Measurements from ENCODE around the gene DENND1A. TPM values are rescaled to one million over a fixed set of nuclear protein-coding genes. Genes with fewer than 3 reads are reported as not detected.

Gene DENND1A
- total and polyA plus RNA-seq, 2 experiments from 2014 or later, result 13.1 to 28.7 TPM

DNA sequence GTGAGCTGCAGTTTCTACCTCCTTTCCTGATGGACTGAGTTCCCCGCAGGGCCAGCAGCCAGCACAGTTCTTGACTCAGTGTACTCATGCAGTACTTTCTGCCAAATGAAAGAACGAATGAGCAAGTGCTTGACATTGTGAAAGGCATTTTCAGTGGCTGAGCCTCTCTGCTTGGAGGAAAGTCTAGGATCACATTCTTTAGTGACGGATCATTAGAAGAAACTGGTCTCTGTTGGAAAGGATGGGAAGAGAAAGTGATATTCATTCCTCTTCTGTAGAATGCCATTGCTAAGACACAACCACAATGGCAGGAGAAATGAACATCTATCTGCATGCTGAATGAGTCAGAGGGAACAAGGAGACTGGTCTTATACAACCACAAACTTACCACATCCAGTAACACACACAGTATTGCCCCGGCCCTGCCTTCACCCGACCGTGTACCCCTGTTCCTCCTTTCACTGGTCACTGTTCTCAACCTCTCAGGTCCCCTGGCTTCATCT, 367.0 kb downstream of the DENND1A start (continued):
- TF ChIP-seq, protein P1, sequence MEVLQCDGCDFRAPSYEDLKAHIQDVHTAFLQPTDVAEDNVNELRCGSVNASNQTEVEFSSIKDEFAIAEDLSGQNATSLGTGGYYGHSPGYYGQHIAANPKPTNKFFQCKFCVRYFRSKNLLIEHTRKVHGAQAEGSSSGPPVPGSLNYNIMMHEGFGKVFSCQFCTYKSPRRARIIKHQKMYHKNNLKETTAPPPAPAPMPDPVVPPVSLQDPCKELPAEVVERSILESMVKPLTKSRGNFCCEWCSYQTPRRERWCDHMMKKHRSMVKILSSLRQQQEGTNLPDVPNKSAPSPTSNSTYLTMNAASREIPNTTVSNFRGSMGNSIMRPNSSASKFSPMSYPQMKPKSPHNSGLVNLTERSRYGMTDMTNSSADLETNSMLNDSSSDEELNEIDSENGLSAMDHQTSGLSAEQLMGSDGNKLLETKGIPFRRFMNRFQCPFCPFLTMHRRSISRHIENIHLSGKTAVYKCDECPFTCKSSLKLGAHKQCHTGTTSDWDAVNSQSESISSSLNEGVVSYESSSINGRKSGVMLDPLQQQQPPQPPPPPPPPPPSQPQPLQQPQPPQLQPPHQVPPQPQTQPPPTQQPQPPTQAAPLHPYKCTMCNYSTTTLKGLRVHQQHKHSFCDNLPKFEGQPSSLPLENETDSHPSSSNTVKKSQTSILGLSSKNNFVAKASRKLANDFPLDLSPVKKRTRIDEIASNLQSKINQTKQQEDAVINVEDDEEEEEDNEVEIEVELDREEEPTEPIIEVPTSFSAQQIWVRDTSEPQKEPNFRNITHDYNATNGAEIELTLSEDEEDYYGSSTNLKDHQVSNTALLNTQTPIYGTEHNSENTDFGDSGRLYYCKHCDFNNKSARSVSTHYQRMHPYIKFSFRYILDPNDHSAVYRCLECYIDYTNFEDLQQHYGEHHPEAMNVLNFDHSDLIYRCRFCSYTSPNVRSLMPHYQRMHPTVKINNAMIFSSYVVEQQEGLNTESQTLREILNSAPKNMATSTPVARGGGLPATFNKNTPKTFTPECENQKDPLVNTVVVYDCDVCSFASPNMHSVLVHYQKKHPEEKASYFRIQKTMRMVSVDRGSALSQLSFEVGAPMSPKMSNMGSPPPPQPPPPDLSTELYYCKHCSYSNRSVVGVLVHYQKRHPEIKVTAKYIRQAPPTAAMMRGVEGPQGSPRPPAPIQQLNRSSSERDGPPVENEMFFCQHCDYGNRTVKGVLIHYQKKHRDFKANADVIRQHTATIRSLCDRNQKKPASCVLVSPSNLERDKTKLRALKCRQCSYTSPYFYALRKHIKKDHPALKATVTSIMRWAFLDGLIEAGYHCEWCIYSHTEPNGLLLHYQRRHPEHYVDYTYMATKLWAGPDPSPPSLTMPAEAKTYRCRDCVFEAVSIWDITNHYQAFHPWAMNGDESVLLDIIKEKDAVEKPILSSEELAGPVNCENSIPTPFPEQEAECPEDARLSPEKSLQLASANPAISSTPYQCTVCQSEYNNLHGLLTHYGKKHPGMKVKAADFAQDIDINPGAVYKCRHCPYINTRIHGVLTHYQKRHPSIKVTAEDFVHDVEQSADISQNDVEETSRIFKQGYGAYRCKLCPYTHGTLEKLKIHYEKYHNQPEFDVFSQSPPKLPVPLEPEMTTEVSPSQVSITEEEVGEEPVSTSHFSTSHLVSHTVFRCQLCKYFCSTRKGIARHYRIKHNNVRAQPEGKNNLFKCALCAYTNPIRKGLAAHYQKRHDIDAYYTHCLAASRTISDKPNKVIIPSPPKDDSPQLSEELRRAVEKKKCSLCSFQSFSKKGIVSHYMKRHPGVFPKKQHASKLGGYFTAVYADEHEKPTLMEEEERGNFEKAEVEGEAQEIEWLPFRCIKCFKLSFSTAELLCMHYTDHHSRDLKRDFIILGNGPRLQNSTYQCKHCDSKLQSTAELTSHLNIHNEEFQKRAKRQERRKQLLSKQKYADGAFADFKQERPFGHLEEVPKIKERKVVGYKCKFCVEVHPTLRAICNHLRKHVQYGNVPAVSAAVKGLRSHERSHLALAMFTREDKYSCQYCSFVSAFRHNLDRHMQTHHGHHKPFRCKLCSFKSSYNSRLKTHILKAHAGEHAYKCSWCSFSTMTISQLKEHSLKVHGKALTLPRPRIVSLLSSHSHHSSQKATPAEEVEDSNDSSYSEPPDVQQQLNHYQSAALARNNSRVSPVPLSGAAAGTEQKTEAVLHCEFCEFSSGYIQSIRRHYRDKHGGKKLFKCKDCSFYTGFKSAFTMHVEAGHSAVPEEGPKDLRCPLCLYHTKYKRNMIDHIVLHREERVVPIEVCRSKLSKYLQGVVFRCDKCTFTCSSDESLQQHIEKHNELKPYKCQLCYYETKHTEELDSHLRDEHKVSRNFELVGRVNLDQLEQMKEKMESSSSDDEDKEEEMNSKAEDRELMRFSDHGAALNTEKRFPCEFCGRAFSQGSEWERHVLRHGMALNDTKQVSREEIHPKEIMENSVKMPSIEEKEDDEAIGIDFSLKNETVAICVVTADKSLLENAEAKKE (CRISPR knock-in tag; IDR thresholded peaks at IDR 0.05), result no peak

DNA sequence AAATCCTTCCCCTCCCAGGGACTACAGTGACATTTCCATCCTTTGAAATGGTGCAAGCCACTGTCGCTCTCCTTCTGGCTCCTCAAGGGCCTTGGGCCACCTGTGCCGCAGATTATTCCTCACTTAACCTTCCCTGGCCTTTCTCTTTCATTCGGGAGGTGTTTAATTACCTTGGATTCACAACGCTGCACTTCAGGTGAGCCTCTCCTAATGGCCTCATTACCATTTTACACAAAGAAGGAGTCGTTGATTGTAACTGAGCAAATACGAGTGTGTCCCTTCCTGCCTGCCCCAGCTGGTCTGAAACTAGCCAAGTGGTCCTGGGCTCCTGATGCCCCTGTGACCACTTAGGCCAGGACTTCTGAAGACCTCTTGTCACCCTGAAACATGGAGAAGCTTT, 368.9 kb downstream of the DENND1A start:
- Histone ChIP-seq H3K27ac (ENCODE audit: low read depth) (peak overlapping the region; percentile 61; the same call in 1 of the 2 replicates), H3K36me3 (ENCODE audit: insufficient read depth) (no peaks in the 10 kb centered on the region), H3K27me3 (ENCODE audit: insufficient read depth) (no peaks in the 10 kb centered on the region), H4K20me1 (replicated peaks; ENCODE audit: insufficient read depth) (peaks cover 4% of the 10 kb centered on the region), H3F3A (replicated peaks; ENCODE audit: low read depth) (no peaks in the 10 kb centered on the region), H3K4me3 (no peak overlapping the region), H2AFZ (no peak overlapping the region), H3K9me2 (ENCODE audit: insufficient read depth) (peaks cover 11% of the 10 kb centered on the region; the same call in 1 of the 2 replicates), H3K4me2 (peak overlapping the region; percentile 61), H3K79me2 (replicated peaks; ENCODE audit: insufficient read depth) (no peaks in the 10 kb centered on the region), H3K4me1 (ENCODE audit: insufficient read depth) (peaks cover 7% of the 10 kb centered on the region; the same call in 1 of the 2 replicates)
- DNase-seq (ENCODE audit: low spot score) (peak; percentile 84), ATAC-seq (peak; percentile 93)
- Mint-ChIP-seq H3K9me3 (no peaks in the 10 kb centered on the region), H3K4me1 (peaks cover 20% of the 10 kb centered on the region), H3K36me3 (ENCODE audit: low read depth) (peaks cover 3% of the 10 kb centered on the region; the same call in 2 of the 3 replicates), H3K27me3 (ENCODE audit: insufficient read depth, low read depth, poor library complexity) (peaks cover 4% of the 10 kb centered on the region), H3K27ac (peak overlapping the region; percentile 27), H3K4me3 (peak overlapping the region; percentile 1; the same call in 2 of the 3 replicates)
- peak; percentile 81 for TF ChIP-seq NANOG (IDR thresholded peaks at IDR 0.05; ENCODE audit: borderline replicate concordance)
- TF ChIP-seq, protein P1 (CRISPR knock-in tag; IDR thresholded peaks at IDR 0.05), result 0 out of 2 replicates have a peak, but pooled peaks have one; percentile 34
- TF ChIP-seq EZH2 (IDR thresholded peaks at IDR 0.05; ENCODE audit: low read depth, unreplicated experiment), result no peak
